Activated CD8-positive, alpha-beta memory T cell treated with anti-CD3 and anti-CD28 coated beads for 1 hour (primary cell): ENCODE results near the gene IGSF22.
"Not testable (repeated sequence)": the region's sequence is repeated elsewhere in the genome, so short reads cannot be mapped to it uniquely, and the experiment has no call there.

ENCODE experiments used
- DNase-seq, 2 donors: peaks; one replicate each; pipeline ENCODE4 v3.0.0-alpha.2; 2020; ENCODE audit warnings: low read depth in 1 of 2; ENCODE audit errors: extremely low read depth in 1 of 2

The IGSF22 gene

GRCh38 chr11:18692941-18693760 lies 32.8 kb downstream of the IGSF22 start:
- no peak for DNase-seq

GRCh38 chr11:18691467-18692140 lies 34.4 kb downstream of the IGSF22 start:
- not testable (repeated sequence) for DNase-seq

- no peak for DNase-seq
Measured at GRCh38 chr11:18684267-18684666, 41.7 kb downstream of the IGSF22 start.

- no peak for DNase-seq
Measured at GRCh38 chr11:18682466-18682865, 43.5 kb downstream of the IGSF22 start.

GRCh38 chr11:18681949-18682348 lies 44.0 kb downstream of the IGSF22 start:
- not testable (repeated sequence) for DNase-seq

GRCh38 chr11:18677560-18677959 lies 48.4 kb downstream of the IGSF22 start:
- DNase-seq, result no peak

GRCh38 chr11:18676803-18677202 lies 49.2 kb downstream of the IGSF22 start:
- no peak for DNase-seq

- DNase-seq, result peak; percentile 11 to 17
Measured at GRCh38 chr11:18672209-18672608, 53.8 kb downstream of the IGSF22 start.

- DNase-seq, result no peak
Measured at GRCh38 chr11:18671246-18671645, 54.7 kb downstream of the IGSF22 start.

- no peak for DNase-seq
Measured at GRCh38 chr11:18669711-18670110, 56.3 kb downstream of the IGSF22 start.

- DNase-seq, result no peak
Measured at GRCh38 chr11:18669219-18669596, 56.8 kb downstream of the IGSF22 start.

- DNase-seq, result no peak
Measured at GRCh38 chr11:18668131-18668530, 57.9 kb downstream of the IGSF22 start.

- not testable (repeated sequence) for DNase-seq
Measured at GRCh38 chr11:18665353-18665872, 60.6 kb downstream of the IGSF22 start.

- no peak for DNase-seq
Measured at GRCh38 chr11:18657673-18658072, 68.3 kb downstream of the IGSF22 start.
